Right atrium auricular region (tissue), 2 donors: ENCODE results near the gene SUPV3L1. TPM values are rescaled to one million over a fixed set of nuclear protein-coding genes. Genes with fewer than 3 reads are reported as not detected.
"Not testable (repeated sequence)": the region's sequence is repeated elsewhere in the genome, so short reads cannot be mapped to it uniquely, and the experiment has no call there.

Source experiments
- DNase-seq: peaks from one replicate; pipeline ENCODE4 v3.0.0-alpha.2; 2019; ENCODE audit warnings: low spot score
- H3K27ac ChIP-seq, 2 donors: fragments of 200-600 bp; sonication (generic); 1 replicate in 1 of 2; 2 replicates in 1 of 2; pipeline ENCODE4 v1.5.1; 2016 to 2019
- H3K27me3 ChIP-seq, 2 donors: fragments of 200-600 bp; sonication (generic); one replicate each; pipeline versions ENCODE4 v1.5.1 to v1.6.0; 2017 to 2019
- H3K36me3 ChIP-seq: fragments of 200-600 bp; sonication (generic); one replicate; pipeline ENCODE4 v1.5.1; 2016
- H3K4me1 ChIP-seq, 2 donors: fragments of 200-600 bp; sonication (generic); one replicate each; pipeline versions ENCODE4 v1.5.1 to v1.6.0; 2017 to 2019
- H3K4me3 ChIP-seq, 2 donors: fragments of 200-600 bp; sonication (generic); 1 replicate in 1 of 2; 2 replicates in 1 of 2; pipeline ENCODE4 v1.5.1; 2017 to 2019; ENCODE audit warnings: mild to moderate bottlenecking in 1 of 2, moderate library complexity in 1 of 2
- H3K9me3 ChIP-seq, 2 donors: fragments of 200-600 bp; sonication (generic); one replicate each; pipeline ENCODE4 v1.5.1; 2019
- CTCF ChIP-seq, 2 donors: fragments of 200-600 bp; sonication (generic); IDR thresholded peaks; one replicate each; pipeline ENCODE4 v1.5.1; 2019; ENCODE audit warnings: antibody characterized with exemption in 2 of 2
- total RNA-seq, 2 donors: library from RNA; depleted of rRNA; stranded (reverse); fragments of >200 nt; gene quantifications; one replicate each; pipeline ENCODE4 v1.1.0, GENCODE V29; 2016

The SUPV3L1 gene
- total RNA-seq, 2 donors from 2014 or later: 20.8 to 27.2 TPM

GRCh38 chr10:69168493-69168892 is 11.5 kb upstream of the SUPV3L1 start:
- Histone ChIP-seq H3K27me3 (no peaks in the 10 kb centered on the region), H3K9me3 (no peaks in the 10 kb centered on the region), H3K4me3 (no peak overlapping the region), H3K4me1 (no peaks in the 10 kb centered on the region), H3K36me3 (peaks cover 30% of the 10 kb centered on the region), H3K27ac (no peak overlapping the region)
- no peak for TF ChIP-seq CTCF (IDR thresholded peaks at IDR 0.05)
- DNase-seq: no peak

GRCh38 chr10:69172241-69172982 is 7.6 kb upstream of the SUPV3L1 start:
- no peak overlapping the region for H3K27ac ChIP-seq
- H3K4me1 ChIP-seq: no peaks in the 10 kb centered on the region
- no peaks in the 10 kb centered on the region for H3K27me3 ChIP-seq
- no peak overlapping the region for H3K4me3 ChIP-seq
- TF ChIP-seq CTCF (IDR thresholded peaks at IDR 0.05): no peak
- no peaks in the 10 kb centered on the region for H3K9me3 ChIP-seq
- no peak for DNase-seq
- H3K36me3 ChIP-seq: peaks cover 14% of the 10 kb centered on the region

GRCh38 chr10:69175326-69175725 is 4.7 kb upstream of the SUPV3L1 start:
- H3K27ac ChIP-seq, H3K36me3 ChIP-seq, H3K4me3 ChIP-seq, H3K4me1 ChIP-seq, H3K27me3 ChIP-seq, H3K9me3 ChIP-seq, DNase-seq: not testable (repeated sequence)

GRCh38 chr10:69176823-69177222 is 3.2 kb upstream of the SUPV3L1 start:
- no peaks in the 10 kb centered on the region for H3K36me3 ChIP-seq
- peaks cover 0 to 19% of the 10 kb centered on the region in 2 donors for H3K4me1 ChIP-seq
- H3K27me3 ChIP-seq: no peaks in the 10 kb centered on the region
- no peak overlapping the region for H3K27ac ChIP-seq
- no peak for DNase-seq
- no peak overlapping the region for H3K4me3 ChIP-seq
- no peak for TF ChIP-seq CTCF (IDR thresholded peaks at IDR 0.05)
- H3K9me3 ChIP-seq: no peaks in the 10 kb centered on the region

- Histone ChIP-seq H3K36me3 (no peaks in the 10 kb centered on the region), H3K4me1 (peaks cover 0 to 23% of the 10 kb centered on the region in 2 donors), H3K4me3 (peak overlapping the region; percentile 94 to 96), H3K27ac (peak overlapping the region; percentile 86 to 95), H3K9me3 (no peaks in the 10 kb centered on the region), H3K27me3 (no peaks in the 10 kb centered on the region)
- DNase-seq: no peak
- no peak for TF ChIP-seq CTCF (IDR thresholded peaks at IDR 0.05)
Measured at GRCh38 chr10:69179089-69179742, 818 bp upstream of the SUPV3L1 start.

- DNase-seq: no peak
- H3K4me3 ChIP-seq: peak overlapping the region; percentile 94 to 96
- H3K27me3 ChIP-seq: no peaks in the 10 kb centered on the region
- TF ChIP-seq CTCF (IDR thresholded peaks at IDR 0.05): no peak
- peaks cover 0 to 23% of the 10 kb centered on the region in 2 donors for H3K4me1 ChIP-seq
- H3K9me3 ChIP-seq: no peaks in the 10 kb centered on the region
- peaks cover under 1% of the 10 kb centered on the region for H3K36me3 ChIP-seq
- H3K27ac ChIP-seq: peak overlapping the region; percentile 86 to 95
Measured at GRCh38 chr10:69180525-69181204, 631 bp downstream of the SUPV3L1 start.
